GM12865 (cell line): ENCODE results near the gene MARCHF9.

Experiments used
- DNase-seq: peaks from one replicate; pipeline ENCODE4 v3.0.0; 2010; ENCODE audit warnings: low read depth
- H3K4me3 ChIP-seq: 2 replicates; pipeline ENCODE4 v1.5.1; 2011; ENCODE audit warnings: mild to moderate bottlenecking, low read depth, low read length, control low read depth
- TF ChIP-seq, protein P1 (sequence below): IDR thresholded peaks from 2 replicates; pipeline ENCODE4 v1.5.1; 2011; ENCODE audit warnings: low read length, control low read depth, low read depth, inconsistent platforms; ENCODE audit not compliant: insufficient read depth; ENCODE audit errors: missing control alignments

Gene MARCHF9

DNA sequence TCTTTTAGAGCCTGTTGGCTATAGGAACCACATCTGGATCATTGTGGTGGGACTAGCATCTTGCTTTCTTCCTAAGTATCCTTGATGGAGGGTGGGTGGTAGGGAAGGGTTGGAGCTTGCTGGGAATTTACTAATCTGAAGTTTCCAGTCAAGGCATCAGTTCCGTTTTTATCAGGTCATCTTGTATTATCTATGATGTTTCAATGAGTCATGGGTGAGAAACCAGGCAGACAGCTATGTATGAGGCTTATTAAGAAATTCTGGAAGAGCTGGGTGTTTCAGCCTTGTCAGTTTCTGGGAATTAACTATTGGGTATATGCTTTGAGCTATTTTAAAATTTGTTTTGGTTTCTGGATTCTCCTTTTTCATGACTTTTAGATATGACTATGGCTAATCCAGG is 39.0 kb downstream of the MARCHF9 start:
- no peak overlapping the region for H3K4me3 ChIP-seq
- no peak for DNase-seq
- TF ChIP-seq, protein P1, sequence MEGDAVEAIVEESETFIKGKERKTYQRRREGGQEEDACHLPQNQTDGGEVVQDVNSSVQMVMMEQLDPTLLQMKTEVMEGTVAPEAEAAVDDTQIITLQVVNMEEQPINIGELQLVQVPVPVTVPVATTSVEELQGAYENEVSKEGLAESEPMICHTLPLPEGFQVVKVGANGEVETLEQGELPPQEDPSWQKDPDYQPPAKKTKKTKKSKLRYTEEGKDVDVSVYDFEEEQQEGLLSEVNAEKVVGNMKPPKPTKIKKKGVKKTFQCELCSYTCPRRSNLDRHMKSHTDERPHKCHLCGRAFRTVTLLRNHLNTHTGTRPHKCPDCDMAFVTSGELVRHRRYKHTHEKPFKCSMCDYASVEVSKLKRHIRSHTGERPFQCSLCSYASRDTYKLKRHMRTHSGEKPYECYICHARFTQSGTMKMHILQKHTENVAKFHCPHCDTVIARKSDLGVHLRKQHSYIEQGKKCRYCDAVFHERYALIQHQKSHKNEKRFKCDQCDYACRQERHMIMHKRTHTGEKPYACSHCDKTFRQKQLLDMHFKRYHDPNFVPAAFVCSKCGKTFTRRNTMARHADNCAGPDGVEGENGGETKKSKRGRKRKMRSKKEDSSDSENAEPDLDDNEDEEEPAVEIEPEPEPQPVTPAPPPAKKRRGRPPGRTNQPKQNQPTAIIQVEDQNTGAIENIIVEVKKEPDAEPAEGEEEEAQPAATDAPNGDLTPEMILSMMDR = no peak

DNA sequence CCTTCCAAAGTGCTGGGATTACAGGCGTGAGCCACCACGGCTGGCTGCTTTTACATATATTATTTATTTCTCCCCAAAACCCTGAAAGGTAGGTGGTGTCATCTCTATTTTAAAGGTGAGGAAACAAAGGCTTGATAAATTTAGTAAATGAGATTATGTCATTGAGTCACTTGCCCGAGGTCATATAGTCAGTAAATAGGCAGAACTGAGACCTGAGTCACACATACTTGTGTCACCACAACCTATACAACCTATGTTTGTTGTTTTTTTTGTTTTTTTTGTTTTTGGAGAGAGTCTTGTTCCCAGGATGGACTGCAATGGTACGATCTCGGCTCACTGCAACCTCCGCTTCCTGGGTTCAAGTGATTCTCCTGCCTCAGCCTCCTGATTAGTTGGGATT is 40.5 kb downstream of the MARCHF9 start:
- TF ChIP-seq, protein P1 = no peak
- H3K4me3 ChIP-seq = no peak overlapping the region
- DNase-seq = no peak

DNA sequence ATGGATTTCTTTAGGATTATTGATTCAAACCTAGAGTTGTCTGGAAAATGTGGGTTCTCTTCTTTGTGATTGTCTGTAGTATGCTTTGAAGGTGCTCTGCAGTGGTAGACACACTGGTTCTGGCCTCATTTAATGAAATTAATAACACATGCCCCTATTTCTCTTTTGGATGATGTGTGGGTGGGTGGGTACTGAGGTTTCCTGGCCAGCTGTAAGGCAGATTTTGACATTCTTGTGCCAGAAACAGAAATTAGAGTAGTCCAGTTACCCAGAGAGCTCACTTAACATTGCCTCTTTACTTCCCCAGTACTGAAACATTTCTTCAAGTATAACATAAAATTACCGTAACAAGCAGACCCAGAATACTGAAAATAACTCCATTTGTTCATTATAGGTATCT is 42.1 kb downstream of the MARCHF9 start:
- TF ChIP-seq, protein P1 = no peak
- H3K4me3 ChIP-seq = no peak overlapping the region
- DNase-seq = no peak

DNA sequence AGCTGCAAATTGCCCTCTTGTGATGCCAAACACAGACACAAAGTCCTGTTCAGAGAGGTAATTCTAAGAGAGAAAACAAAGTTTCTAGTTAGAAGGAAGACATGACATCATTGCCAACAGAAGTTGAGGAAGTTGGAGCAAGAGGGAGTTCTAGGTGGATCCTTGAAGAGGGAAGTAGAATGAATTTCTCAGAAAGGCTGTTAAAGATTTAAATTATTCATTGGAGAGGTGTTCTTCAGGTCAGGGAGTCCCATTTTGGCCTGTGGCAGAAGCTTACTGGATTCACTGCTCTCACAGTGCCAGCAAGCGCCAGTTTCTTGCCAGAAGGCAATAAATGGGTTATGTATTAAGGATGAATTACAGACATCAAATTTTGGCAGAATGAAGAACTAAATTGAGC is 43.0 kb downstream of the MARCHF9 start:
- DNase-seq = no peak
- TF ChIP-seq, protein P1 = no peak
- no peak overlapping the region for H3K4me3 ChIP-seq

DNA sequence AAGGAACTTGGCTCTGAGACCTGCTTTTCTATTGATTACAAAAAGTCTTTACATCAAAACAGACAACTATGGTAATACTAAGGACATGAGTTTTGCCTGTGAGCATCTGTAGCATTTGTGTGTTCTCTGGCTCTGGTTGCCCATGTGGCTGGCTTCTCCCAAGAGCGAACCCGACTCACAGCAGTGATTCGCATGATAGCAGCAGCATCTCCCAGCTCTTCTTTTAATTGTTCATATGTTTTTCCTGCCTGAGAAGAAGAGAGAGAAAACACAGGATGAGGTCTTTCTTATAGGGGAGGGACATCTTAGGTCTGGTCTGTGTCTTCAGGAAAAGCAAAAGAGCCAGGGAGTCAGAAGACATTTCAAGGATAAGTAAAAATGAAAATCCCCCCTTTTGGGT is 46.1 kb downstream of the MARCHF9 start:
- H3K4me3 ChIP-seq = no peak overlapping the region
- TF ChIP-seq, protein P1 = no peak
- no peak for DNase-seq

DNA sequence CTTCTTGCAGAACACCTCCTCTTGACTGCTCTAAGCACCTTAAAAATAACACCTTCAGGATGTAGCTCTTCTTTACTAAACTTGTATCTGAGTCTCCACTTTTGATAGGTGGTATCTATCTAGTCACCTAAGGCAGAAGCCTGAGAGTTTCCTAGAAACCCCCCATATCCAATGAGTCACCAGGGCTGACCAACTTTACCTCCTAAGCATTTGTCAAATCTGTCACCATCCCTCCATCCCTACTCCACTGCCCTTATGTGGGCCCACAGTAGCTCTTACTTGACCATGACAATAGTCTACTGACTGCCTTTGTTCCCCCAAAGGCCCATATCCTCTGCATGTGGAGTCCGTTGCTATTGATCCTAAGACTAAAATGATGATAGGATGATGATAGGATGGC is 47.7 kb downstream of the MARCHF9 start:
- H3K4me3 ChIP-seq = no peak overlapping the region
- no peak for DNase-seq
- TF ChIP-seq, protein P1 = no peak

DNA sequence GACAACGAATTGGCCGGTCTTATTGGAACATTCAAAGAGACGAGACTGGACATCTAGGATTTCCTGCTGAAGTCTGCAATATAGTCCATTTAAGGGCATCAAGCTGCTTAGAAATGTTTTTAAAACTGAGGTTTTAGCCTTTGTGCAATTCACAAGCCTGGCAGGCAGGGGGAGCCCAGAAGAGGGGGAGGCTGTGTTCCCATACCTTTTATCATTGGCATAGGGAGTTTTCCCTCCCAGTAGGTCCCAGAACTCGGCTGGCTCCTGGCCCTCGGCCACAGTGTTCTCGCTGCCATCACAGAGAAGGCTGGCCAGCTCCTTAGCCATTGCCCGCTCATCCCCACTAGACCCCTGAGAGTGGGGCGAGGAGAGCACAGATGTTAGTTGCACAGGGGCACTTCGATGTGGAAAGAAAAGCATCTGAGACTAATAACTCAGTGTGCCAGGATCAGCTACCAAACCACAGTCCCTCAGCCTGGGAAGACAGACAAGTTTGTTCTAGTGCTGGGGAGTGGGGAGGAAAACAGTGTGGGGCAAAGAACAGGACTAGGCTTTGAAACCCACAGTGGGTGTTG is 48.5 kb downstream of the MARCHF9 start:
- TF ChIP-seq, protein P1 = peak; percentile 76
- peak; percentile 32 for DNase-seq
- no peak overlapping the region for H3K4me3 ChIP-seq
